Sigmoid colon (tissue), 7 donors: ENCODE results near the gene SERPINB6. TPM values are rescaled to one million over a fixed set of nuclear protein-coding genes. Genes with fewer than 3 reads are reported as not detected.

ENCODE experiments used
- DNase-seq: peaks from one replicate; pipeline ENCODE4 v3.0.0-alpha.2; 2019
- H3K27ac ChIP-seq, 4 donors: fragments of 200-600 bp; sonication (generic); one replicate each; pipeline ENCODE4 v1.5.1; 2016 to 2019; ENCODE audit warnings: mild to moderate bottlenecking in 1 of 4
- H3K27me3 ChIP-seq, 3 donors: fragments of 200-600 bp; sonication (generic); one replicate each; pipeline ENCODE4 v1.5.1; 2019; ENCODE audit warnings: mild to moderate bottlenecking in 1 of 3
- H3K36me3 ChIP-seq, 4 donors: fragments of 200-600 bp; sonication (generic); one replicate each; pipeline ENCODE4 v1.5.1; 2016 to 2019
- H3K4me1 ChIP-seq, 4 donors: fragments of 200-600 bp; sonication (generic); one replicate each; pipeline ENCODE4 v1.5.1; 2017 to 2019
- H3K4me3 ChIP-seq, 4 donors: fragments of 200-600 bp; sonication (generic); one replicate each; pipeline ENCODE4 v1.5.1; 2017 to 2019; ENCODE audit warnings: mild to moderate bottlenecking in 2 of 4, moderate library complexity in 1 of 4
- H3K9me3 ChIP-seq, 4 donors: fragments of 200-600 bp in 3 of 4; sonication (generic) in 3 of 4; one replicate each; pipeline versions ENCODE4 v1.5.1 to v1.6.1; 2013 to 2019
- CTCF ChIP-seq, 4 experiments: fragments of 450-650 bp in 3 of 4; fragments of 200-600 bp in 1 of 4; IDR thresholded peaks; one replicate each; pipeline ENCODE4 v1.5.1; 2016 to 2019; ENCODE audit warnings: antibody characterized with exemption in 4 of 4, mild to moderate bottlenecking in 3 of 4, moderate library complexity in 2 of 4
- EP300 ChIP-seq, 4 donors: sonication (generic); formaldehyde crosslinking; IDR thresholded peaks; one replicate each; pipeline ENCODE4 v1.6.1; 2017; ENCODE audit warnings: antibody characterized with exemption in 4 of 4
- POLR2A ChIP-seq, 2 donors: fragments of 450-650 bp; IDR thresholded peaks; one replicate each; pipeline ENCODE4 v1.6.1; 2016; ENCODE audit warnings: antibody characterized with exemption in 2 of 2, mild to moderate bottlenecking in 2 of 2, moderate library complexity in 2 of 2
- POLR2AphosphoS5 ChIP-seq, 4 donors: sonication (generic); formaldehyde crosslinking; IDR thresholded peaks; one replicate each; pipeline ENCODE4 v1.6.1; 2017; ENCODE audit warnings: antibody characterized with exemption in 4 of 4
- WGBS, 2 donors: extraction: QIAGEN DNeasy Blood & Tissue Kit; methylation state at CpG; one replicate each; pipeline ENCODE4 v1.1.7; 2013; 5-methylcytosine and 5-hydroxymethylcytosine counted together
- intact Hi-C: fragments of 100-400 bp; cut with DNase I; formaldehyde crosslinking; loops from one replicate; pipeline ENCODE4 v1.15.1; 2023
- polyA plus RNA-seq, 3 donors: library from polyadenylated mRNA; stranded (reverse); fragments of 200-250 nt; gene quantifications; one replicate each; pipeline ENCODE4 v1.2.3, GENCODE V29; 2013
- total RNA-seq, 4 donors: library from RNA; depleted of rRNA; stranded (reverse); fragments of >200 nt; gene quantifications; one replicate each; pipeline ENCODE4 v1.1.0, GENCODE V29; 2016
- donor health status: healthy with polysubstance abuse.
- donor health status: Bipolar disorder and iron deficiency.
- donor health status: healthy.

The SERPINB6 gene
- total and polyA plus RNA-seq, 7 donors, result 150 to 207 (median 178) TPM

DNA sequence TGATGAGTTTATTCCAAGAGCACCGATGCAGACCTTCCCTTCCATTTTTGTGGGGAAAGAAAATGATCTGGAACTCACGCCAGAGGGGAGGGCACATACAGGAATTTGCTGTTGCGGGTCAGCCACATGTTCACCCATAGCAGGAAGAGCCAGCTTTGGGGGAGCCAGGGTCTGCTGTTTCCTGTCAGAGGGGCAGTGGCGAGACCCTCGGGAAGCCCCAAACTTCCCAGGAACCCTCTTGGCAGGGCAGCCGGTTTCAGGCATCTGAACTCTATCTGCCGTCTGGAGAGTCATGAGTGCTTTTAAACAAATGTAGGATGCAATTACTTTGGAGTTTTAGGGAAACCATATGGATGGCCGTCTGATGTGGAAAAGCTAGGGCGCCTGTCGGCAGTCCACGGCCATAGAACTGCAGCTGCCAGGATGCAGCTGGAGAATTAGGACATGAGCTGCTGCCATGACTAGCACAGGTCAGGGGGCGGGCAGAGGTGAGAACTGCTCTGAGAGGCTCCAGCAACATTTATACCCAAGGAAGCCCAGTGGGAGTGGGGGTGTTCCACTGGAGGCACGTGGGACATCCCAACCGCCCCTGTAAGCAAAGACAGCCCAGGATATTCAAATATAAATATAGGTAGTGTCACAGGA is 53.4 kb downstream of the SERPINB6 start:
- H3K36me3 ChIP-seq, result no peaks in the 10 kb centered on the region
- no peaks in the 10 kb centered on the region for H3K9me3 ChIP-seq
- no peaks in the 10 kb centered on the region for H3K4me1 ChIP-seq
- intact Hi-C loops, result no loop called here
- no peaks in the 10 kb centered on the region for H3K27me3 ChIP-seq
- no peak overlapping the region for H3K27ac ChIP-seq
- WGBS, 2 donors, result 80 to 88% methylated on average over 14 of the region's 14 CpGs
- TF ChIP-seq POLR2A (IDR thresholded peaks at IDR 0.05), result no peak
- no peak for TF ChIP-seq EP300 (IDR thresholded peaks at IDR 0.05)
- TF ChIP-seq CTCF (IDR thresholded peaks at IDR 0.05), result no peak
- no peak for TF ChIP-seq POLR2AphosphoS5 (IDR thresholded peaks at IDR 0.05)
- no peak overlapping the region for H3K4me3 ChIP-seq
- DNase-seq, result no peak

DNA sequence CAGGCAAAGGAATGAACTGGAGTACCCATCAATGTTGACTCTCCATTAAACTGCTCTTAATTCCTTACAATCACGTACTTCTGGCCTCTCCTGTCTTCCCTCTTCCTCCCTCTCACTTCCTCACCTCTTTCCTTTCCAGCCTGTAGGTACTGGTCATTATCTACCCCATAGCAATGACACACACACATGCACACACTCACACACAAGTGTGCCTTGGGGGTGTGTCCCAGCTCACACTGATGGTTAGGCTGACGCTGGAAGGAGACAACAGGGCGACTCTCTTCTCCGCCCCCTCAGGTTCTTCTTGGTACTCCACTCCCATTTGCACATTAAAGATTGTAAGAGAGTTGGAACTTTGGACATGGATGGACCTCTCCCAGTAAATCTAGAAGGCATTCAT is 54.3 kb downstream of the SERPINB6 start:
- Histone ChIP-seq H3K4me3 (no peak overlapping the region), H3K36me3 (no peaks in the 10 kb centered on the region), H3K9me3 (no peaks in the 10 kb centered on the region), H3K27ac (no peak overlapping the region), H3K27me3 (no peaks in the 10 kb centered on the region), H3K4me1 (no peaks in the 10 kb centered on the region)
- WGBS, 2 donors, result 45 to 75% methylated on average over 4 of the region's 4 CpGs
- no peak for DNase-seq
- intact Hi-C loops, result no loop called here
- TF ChIP-seq POLR2AphosphoS5 (IDR thresholded peaks at IDR 0.05), result no peak
- TF ChIP-seq EP300 (IDR thresholded peaks at IDR 0.05), result no peak
- no peak for TF ChIP-seq CTCF (IDR thresholded peaks at IDR 0.05)
- TF ChIP-seq POLR2A (IDR thresholded peaks at IDR 0.05), result no peak

- DNase-seq, result no peak
- WGBS, 2 donors, result 88% methylated on average over 3 of the region's 3 CpGs
- intact Hi-C loops, result no loop called here
Measured at GRCh38 chr6:2916158-2916925, 55.0 kb downstream of the SERPINB6 start.

GRCh38 chr6:2915150-2915549 is 56.2 kb downstream of the SERPINB6 start:
- Histone ChIP-seq H3K4me3 (no peak overlapping the region), H3K9me3 (no peaks in the 10 kb centered on the region), H3K27ac (no peak overlapping the region), H3K36me3 (no peaks in the 10 kb centered on the region), H3K27me3 (no peaks in the 10 kb centered on the region), H3K4me1 (no peaks in the 10 kb centered on the region)
- TF ChIP-seq CTCF (IDR thresholded peaks at IDR 0.05), result no peak
- no peak for TF ChIP-seq POLR2AphosphoS5 (IDR thresholded peaks at IDR 0.05)
- TF ChIP-seq POLR2A (IDR thresholded peaks at IDR 0.05), result no peak
- no peak for TF ChIP-seq EP300 (IDR thresholded peaks at IDR 0.05)
- intact Hi-C loops, result no loop called here
- DNase-seq, result no peak
- WGBS, 2 donors, result 85 to 88% methylated on average over 3 of the region's 3 CpGs

More at GRCh38 chr6:2916158-2916925, 55.0 kb downstream of the SERPINB6 start:
- H3K27me3 ChIP-seq, result no peaks in the 10 kb centered on the region
- H3K27ac ChIP-seq, result no peak overlapping the region
- no peaks in the 10 kb centered on the region for H3K4me1 ChIP-seq
- no peaks in the 10 kb centered on the region for H3K9me3 ChIP-seq
- H3K4me3 ChIP-seq, result no peak overlapping the region
- no peaks in the 10 kb centered on the region for H3K36me3 ChIP-seq
- no peak for TF ChIP-seq POLR2AphosphoS5 (IDR thresholded peaks at IDR 0.05)

GRCh38 chr6:2914318-2914660 is 57.1 kb downstream of the SERPINB6 start:
- Histone ChIP-seq H3K4me1 (no peaks in the 10 kb centered on the region), H3K4me3 (no peak overlapping the region), H3K27ac (no peak overlapping the region), H3K36me3 (no peaks in the 10 kb centered on the region), H3K27me3 (no peaks in the 10 kb centered on the region), H3K9me3 (no peaks in the 10 kb centered on the region)
- intact Hi-C loops, result no loop called here
- DNase-seq, result no peak
- whole genome bisulfite sequencing, 2 donors, result 21 to 73% methylated on average over 7 of the region's 7 CpGs
- no peak for TF ChIP-seq POLR2A (IDR thresholded peaks at IDR 0.05)
- TF ChIP-seq CTCF (IDR thresholded peaks at IDR 0.05), result no peak
- no peak for TF ChIP-seq EP300 (IDR thresholded peaks at IDR 0.05)
- TF ChIP-seq POLR2AphosphoS5 (IDR thresholded peaks at IDR 0.05), result no peak
